Skeletal muscle tissue (tissue), 4 donors: ENCODE measurements around the gene CXXC5. TPM values are rescaled to one million over a fixed set of nuclear protein-coding genes. Genes with fewer than 3 reads are reported as not detected.
A peak's percentile ranks its signal among the peaks of the same experiment; 100 is the strongest.

Experiments
- H3K27ac ChIP-seq: one replicate; pipeline ENCODE4 v1.7.0; 2013; ENCODE audit warnings: mild to moderate bottlenecking, low read depth, low read length, inconsistent platforms
- H3K27me3 ChIP-seq, 3 donors: one replicate each; pipeline ENCODE4 v1.7.0; 2013; ENCODE audit warnings: low read length in 3 of 3; ENCODE audit not compliant: control insufficient read depth in 3 of 3, insufficient read depth in 3 of 3
- H3K36me3 ChIP-seq, 3 donors: one replicate each; pipeline ENCODE4 v1.7.0; 2013; ENCODE audit warnings: low read length in 3 of 3; ENCODE audit not compliant: control insufficient read depth in 3 of 3, insufficient read depth in 3 of 3
- H3K4me1 ChIP-seq, 3 donors: one replicate each; pipeline ENCODE4 v1.7.0; 2013; ENCODE audit warnings: low read length in 3 of 3, mild to moderate bottlenecking in 3 of 3; ENCODE audit not compliant: control insufficient read depth in 3 of 3, insufficient read depth in 3 of 3
- H3K4me3 ChIP-seq, 3 donors: one replicate each; pipeline ENCODE4 v1.7.0; 2013; ENCODE audit warnings: low read length in 3 of 3
- H3K9ac ChIP-seq, 3 donors: one replicate each; pipeline ENCODE4 v1.7.0; 2013; ENCODE audit warnings: low read length in 3 of 3, mild to moderate bottlenecking in 3 of 3, moderate library complexity in 2 of 3, low read depth in 1 of 3
- H3K9me3 ChIP-seq, 3 donors: one replicate each; pipeline ENCODE4 v1.7.0; 2013; ENCODE audit warnings: low read length in 3 of 3; ENCODE audit not compliant: control insufficient read depth in 3 of 3
- total RNA-seq: library from RNA; depleted of rRNA; stranded (reverse); fragments of >200 nt; gene quantifications from one replicate; pipeline ENCODE4 v1.2.3, GENCODE V29; 2014
- donor health status: Osteomylitis.

CXXC5 gene
- total RNA-seq, 1 donor from 2014 or later, result 66.8 TPM

- Histone ChIP-seq H3K4me3 (peak overlapping the region in 2 of 3 donors; percentile 9 to 29), H3K36me3 (no peaks in the 10 kb centered on the region), H3K9me3 (no peaks in the 10 kb centered on the region), H3K9ac (peak overlapping the region in 1 of 3 donors; percentile 68), H3K4me1 (peaks cover 29 to 47% (median 37%) of the 10 kb centered on the region in 3 donors), H3K27me3 (peaks cover 0 to under 1% (median 0%) of the 10 kb centered on the region in 3 donors), H3K27ac (peak overlapping the region; percentile 83)
These were observed 50.5 kb downstream of the CXXC5 start for GRCh38 chr5:139698490-139699146.

GRCh38 chr5:139699351-139699750 lies 51.2 kb downstream of the CXXC5 start:
- H3K9ac ChIP-seq, result no peak overlapping the region
- H3K4me3 ChIP-seq, result no peak overlapping the region
- peaks cover 29 to 46% (median 37%) of the 10 kb centered on the region in 3 donors for H3K4me1 ChIP-seq
- no peaks in the 10 kb centered on the region for H3K36me3 ChIP-seq
- H3K27ac ChIP-seq, result no peak overlapping the region
- H3K27me3 ChIP-seq, result peaks cover 0 to 4% (median 0%) of the 10 kb centered on the region in 3 donors
- no peaks in the 10 kb centered on the region for H3K9me3 ChIP-seq

GRCh38 chr5:139700711-139701055 lies 52.5 kb downstream of the CXXC5 start:
- Histone ChIP-seq H3K27ac (no peak overlapping the region), H3K9me3 (no peaks in the 10 kb centered on the region), H3K9ac (no peak overlapping the region), H3K36me3 (no peaks in the 10 kb centered on the region), H3K4me1 (peaks cover 29 to 46% (median 40%) of the 10 kb centered on the region in 3 donors), H3K4me3 (no peak overlapping the region), H3K27me3 (peaks cover 0 to 5% (median 0%) of the 10 kb centered on the region in 3 donors)

GRCh38 chr5:139701056-139701741 lies 53.0 kb downstream of the CXXC5 start:
- Histone ChIP-seq H3K27ac (no peak overlapping the region), H3K9me3 (no peaks in the 10 kb centered on the region), H3K4me3 (no peak overlapping the region), H3K4me1 (peaks cover 27 to 45% (median 40%) of the 10 kb centered on the region in 3 donors), H3K36me3 (no peaks in the 10 kb centered on the region), H3K27me3 (peaks cover 0 to 7% (median 0%) of the 10 kb centered on the region in 3 donors), H3K9ac (no peak overlapping the region)

- Histone ChIP-seq H3K4me1 (peaks cover 20 to 35% (median 28%) of the 10 kb centered on the region in 3 donors), H3K4me3 (no peak overlapping the region), H3K9ac (no peak overlapping the region), H3K27ac (no peak overlapping the region), H3K27me3 (peaks cover 0 to 7% (median 2%) of the 10 kb centered on the region in 3 donors), H3K9me3 (no peaks in the 10 kb centered on the region), H3K36me3 (no peaks in the 10 kb centered on the region)
These were observed 54.4 kb downstream of the CXXC5 start for GRCh38 chr5:139702548-139702947.

- H3K9ac ChIP-seq, result no peak overlapping the region
- H3K9me3 ChIP-seq, result no peaks in the 10 kb centered on the region
- peaks cover 0 to 7% (median 4%) of the 10 kb centered on the region in 3 donors for H3K27me3 ChIP-seq
- H3K4me3 ChIP-seq, result no peak overlapping the region
- no peaks in the 10 kb centered on the region for H3K36me3 ChIP-seq
- peaks cover 7 to 23% (median 21%) of the 10 kb centered on the region in 3 donors for H3K4me1 ChIP-seq
- no peak overlapping the region for H3K27ac ChIP-seq
These were observed 56.6 kb downstream of the CXXC5 start for GRCh38 chr5:139704748-139705147.

GRCh38 chr5:139705191-139705590 lies 57.0 kb downstream of the CXXC5 start:
- H3K4me1 ChIP-seq, result peaks cover 10 to 23% (median 23%) of the 10 kb centered on the region in 3 donors

GRCh38 chr5:139705655-139706587 lies 57.8 kb downstream of the CXXC5 start:
- no peak overlapping the region for H3K4me3 ChIP-seq
- peaks cover 0 to 13% (median 10%) of the 10 kb centered on the region in 3 donors for H3K27me3 ChIP-seq
- no peak overlapping the region for H3K27ac ChIP-seq
- H3K4me1 ChIP-seq, result peaks cover 15 to 29% (median 26%) of the 10 kb centered on the region in 3 donors
- no peak overlapping the region for H3K9ac ChIP-seq
- no peaks in the 10 kb centered on the region for H3K36me3 ChIP-seq
- H3K9me3 ChIP-seq, result no peaks in the 10 kb centered on the region

More at GRCh38 chr5:139705191-139705590, 57.0 kb downstream of the CXXC5 start:
- Histone ChIP-seq H3K9me3 (no peaks in the 10 kb centered on the region), H3K36me3 (no peaks in the 10 kb centered on the region), H3K4me3 (no peak overlapping the region), H3K9ac (no peak overlapping the region), H3K27me3 (peaks cover 0 to 7% (median 6%) of the 10 kb centered on the region in 3 donors), H3K27ac (no peak overlapping the region)

GRCh38 chr5:139707445-139708003 lies 59.4 kb downstream of the CXXC5 start:
- Histone ChIP-seq H3K36me3 (no peaks in the 10 kb centered on the region), H3K27ac (no peak overlapping the region), H3K9ac (no peak overlapping the region), H3K27me3 (peaks cover 0 to 17% (median 10%) of the 10 kb centered on the region in 3 donors), H3K9me3 (no peaks in the 10 kb centered on the region), H3K4me1 (peaks cover 20 to 27% (median 25%) of the 10 kb centered on the region in 3 donors), H3K4me3 (no peak overlapping the region)
